Measurements from ENCODE around the gene PSMD8.

- TF ChIP-seq MAX (IDR thresholded peaks at IDR 0.05): no peak
- no peak for TF ChIP-seq EP300 (IDR thresholded peaks at IDR 0.05; ENCODE audit: borderline replicate concordance)
- no peak for TF ChIP-seq TCF12 (IDR thresholded peaks at IDR 0.05; ENCODE audit: low read depth)
- no peak for TF ChIP-seq RAD21 (IDR thresholded peaks at IDR 0.05; ENCODE audit: low read depth)
- TF ChIP-seq NFIC (IDR thresholded peaks at IDR 0.05): no peak
Measured at GRCh38 chr19:38392707-38393308, 18.4 kb downstream of the PSMD8 start.

Data from Ishikawa (cell line).